B cell (primary cell): ENCODE measurements around the gene TMEM150A.

Source experiments
- CTCF ChIP-seq: fragments of 200-600 bp; IDR thresholded peaks from one replicate; pipeline ENCODE4 v1.8.0; 2022; ENCODE audit warnings: antibody characterized with exemption, mild to moderate bottlenecking
- EZH2 ChIP-seq: IDR thresholded peaks from 2 replicates; pipeline ENCODE4 v1.6.1; 2012; ENCODE audit warnings: borderline replicate concordance, low read depth, mild to moderate bottlenecking, moderate library complexity, low read length; ENCODE audit not compliant: insufficient read depth, poor library complexity, severe bottlenecking

GRCh38 chr2:85596026-85596333 lies 6.5 kb downstream of the TMEM150A start:
- TF ChIP-seq CTCF: no peak
- TF ChIP-seq EZH2: no peak
